Frontal cortex (tissue), 4 donors: ENCODE measurements around the gene UGT8. TPM values are rescaled to one million over a fixed set of nuclear protein-coding genes. Genes with fewer than 3 reads are reported as not detected.
"Not testable (repeated sequence)": the region's sequence is repeated elsewhere in the genome, so short reads cannot be mapped to it uniquely, and the experiment has no call there.

Experiments used
- DNase-seq, 2 donors: peaks; one replicate each; pipeline ENCODE4 v3.0.0; 2012; ENCODE audit warnings: low spot score in 2 of 2
- FAIRE-seq: peaks from 2 replicates; lab custom pipeline; 2012; peaks lifted over from hg19 to GRCh38; lab: Jason Lieb, UNC
- total RNA-seq: library from RNA; depleted of rRNA; stranded (reverse); fragments of >200 nt; gene quantifications from one replicate; pipeline ENCODE4 v1.2.3, GENCODE V29; 2014
- donor health status: control.
- donor health status: control.
- donor health status: control.

The UGT8 gene, protein sequence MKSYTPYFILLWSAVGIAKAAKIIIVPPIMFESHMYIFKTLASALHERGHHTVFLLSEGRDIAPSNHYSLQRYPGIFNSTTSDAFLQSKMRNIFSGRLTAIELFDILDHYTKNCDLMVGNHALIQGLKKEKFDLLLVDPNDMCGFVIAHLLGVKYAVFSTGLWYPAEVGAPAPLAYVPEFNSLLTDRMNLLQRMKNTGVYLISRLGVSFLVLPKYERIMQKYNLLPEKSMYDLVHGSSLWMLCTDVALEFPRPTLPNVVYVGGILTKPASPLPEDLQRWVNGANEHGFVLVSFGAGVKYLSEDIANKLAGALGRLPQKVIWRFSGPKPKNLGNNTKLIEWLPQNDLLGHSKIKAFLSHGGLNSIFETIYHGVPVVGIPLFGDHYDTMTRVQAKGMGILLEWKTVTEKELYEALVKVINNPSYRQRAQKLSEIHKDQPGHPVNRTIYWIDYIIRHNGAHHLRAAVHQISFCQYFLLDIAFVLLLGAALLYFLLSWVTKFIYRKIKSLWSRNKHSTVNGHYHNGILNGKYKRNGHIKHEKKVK
- total RNA-seq, result 4.5 TPM

DNA sequence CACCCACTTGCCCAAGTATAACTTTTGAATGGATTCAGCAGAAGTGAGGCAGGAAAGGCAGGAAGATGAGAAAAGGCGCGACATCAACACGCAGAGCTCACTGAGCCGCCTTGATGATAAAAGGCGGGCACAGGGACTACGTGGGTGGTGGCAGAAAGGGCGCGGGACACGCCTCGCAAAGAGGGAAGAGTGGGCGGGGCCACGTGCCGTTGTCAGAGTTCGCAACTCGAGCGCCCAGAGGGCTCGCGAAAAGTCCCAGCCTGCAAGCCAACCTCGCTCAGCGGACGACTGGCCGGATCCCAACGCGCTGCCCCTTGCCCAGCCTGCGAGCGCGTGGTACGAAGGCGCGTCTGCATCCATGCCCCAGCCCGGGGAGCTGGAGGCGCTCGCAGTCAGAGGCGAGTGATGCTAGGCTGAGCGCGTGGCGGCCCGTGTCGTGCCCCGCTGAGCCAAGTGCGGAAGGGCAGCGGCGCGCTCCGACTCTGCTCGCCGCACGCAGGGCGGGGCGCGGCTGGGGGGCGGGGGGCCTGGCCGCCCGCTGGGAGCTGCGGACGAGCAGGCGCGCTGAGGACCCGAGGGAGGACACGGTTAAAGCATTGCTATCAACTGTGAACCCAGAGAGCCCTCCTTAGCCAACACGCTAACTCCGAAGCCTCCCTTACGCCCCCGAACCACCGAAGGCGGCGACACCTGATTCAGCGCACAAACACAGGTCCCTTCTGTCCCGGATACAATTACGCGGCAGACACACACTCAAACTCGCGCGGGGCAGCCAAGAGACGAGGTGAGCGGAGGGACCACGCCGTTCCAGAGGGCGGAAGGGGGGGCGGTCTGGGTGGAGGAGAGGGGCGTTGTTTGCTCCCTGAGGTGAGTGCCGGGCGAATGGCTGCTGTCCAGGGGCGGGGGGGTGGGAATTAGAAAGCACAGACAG lies at the start of gene UGT8:
Gene UGT8 (plus strand): TSS at position 617 of the 931 bp plus-strand sequence. CDS start 24,074 bp downstream, outside the sequence.
- peak; percentile 41 to 51 for DNase-seq
- no peak for FAIRE-seq

DNA sequence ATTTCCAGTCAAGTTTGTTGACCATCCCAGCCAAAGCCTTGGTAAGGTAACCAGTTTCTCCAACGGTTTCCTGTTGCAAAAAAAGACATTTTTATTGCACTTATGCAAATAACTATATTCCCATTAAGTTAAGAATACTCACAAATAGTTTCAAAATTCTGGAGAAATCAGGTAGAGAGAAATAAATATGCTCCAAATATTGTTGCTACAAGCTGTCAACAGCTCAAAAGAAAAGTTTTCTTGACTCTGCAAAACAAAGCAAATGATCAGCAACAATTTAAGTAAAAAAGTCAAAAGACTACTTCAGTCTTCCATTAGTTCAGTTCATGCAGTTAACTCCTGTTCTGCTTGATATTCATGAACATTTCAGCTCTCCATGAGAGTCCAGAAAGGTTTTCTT lies 49.0 kb upstream of the UGT8 start:
- DNase-seq, result no peak
- FAIRE-seq, result no peak

DNA sequence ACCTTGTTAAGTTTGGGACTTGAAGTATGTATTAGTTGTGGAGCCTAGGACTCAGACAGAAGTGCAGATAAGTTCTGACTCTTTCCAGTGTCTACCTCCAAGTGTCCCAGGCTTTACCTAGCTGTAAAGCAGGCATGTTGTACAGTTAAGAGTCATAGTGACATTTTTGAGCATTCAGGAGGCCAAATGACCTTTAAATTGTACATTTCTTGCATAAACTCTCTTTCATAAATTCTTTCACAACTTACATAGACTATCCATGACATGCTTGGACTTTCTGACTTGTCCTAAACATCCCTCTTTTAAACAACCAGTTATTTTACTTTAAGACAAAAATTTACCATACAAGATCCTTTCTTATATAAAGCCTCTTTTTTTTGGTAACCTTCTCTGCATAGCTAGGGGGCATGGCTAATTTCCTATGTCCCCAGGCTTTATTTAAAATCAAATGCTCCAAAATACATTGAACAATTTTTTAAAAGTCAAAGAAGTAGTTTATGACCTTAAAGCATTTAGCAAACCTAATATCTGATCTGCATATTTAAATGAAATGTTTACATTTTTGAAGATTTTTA lies 40.1 kb upstream of the UGT8 start:
- no peak for DNase-seq
- FAIRE-seq, result no peak

DNA sequence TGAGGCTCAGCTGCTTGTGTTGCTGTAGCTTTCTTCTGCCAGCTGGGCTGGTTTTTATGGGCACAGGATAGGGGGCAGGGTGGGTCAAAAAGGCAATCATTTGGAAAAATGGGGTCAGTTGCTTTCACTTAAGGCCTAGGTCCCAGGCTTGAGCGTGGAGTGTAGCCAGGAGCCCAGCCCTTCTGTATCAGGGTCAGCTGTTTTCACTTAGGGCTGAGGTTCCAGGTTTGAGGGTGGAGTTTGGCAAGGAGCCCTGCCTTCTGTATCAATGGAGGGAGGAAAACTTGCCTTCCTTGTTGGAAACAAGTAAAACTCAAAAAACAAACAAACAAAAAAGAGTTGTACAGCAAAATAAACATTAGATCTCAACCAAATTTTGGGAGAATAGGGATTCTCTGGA lies 37.0 kb upstream of the UGT8 start:
- no peak for DNase-seq
- FAIRE-seq, result no peak

DNA sequence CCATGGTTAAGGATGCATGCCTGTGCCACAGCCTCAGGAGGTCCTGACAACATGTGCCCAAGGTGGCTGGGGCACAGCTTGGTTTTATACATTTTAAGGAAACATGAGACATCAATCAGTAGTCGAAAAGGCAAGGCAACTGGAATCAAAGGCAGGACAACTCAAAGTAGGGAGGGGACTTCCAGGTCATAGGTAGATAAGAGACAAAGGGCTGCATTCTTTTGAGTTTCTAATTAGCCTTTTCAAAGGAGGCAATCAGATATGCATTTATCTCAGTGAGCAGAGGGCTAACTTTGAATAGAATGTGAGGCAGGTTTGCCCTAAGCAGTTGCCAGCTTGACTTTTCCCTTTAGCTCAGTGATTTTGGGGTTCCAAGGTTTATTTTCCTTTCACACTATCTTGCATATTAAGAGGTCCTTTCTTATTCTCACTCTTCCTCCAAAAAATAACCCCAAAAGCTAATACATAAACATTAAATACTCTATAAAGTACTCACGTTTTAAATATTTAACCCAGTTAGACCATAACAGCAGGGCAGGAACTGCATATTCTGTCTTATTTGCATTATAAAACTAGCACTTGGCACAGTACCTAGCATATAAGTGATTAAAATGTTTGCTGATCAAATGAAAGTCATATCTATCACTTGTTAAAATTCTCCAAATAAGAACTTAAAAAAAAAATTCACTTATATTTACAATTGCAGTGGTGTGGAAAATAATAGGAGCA lies 36.3 kb upstream of the UGT8 start:
- FAIRE-seq (no peak), DNase-seq (no peak)

DNA sequence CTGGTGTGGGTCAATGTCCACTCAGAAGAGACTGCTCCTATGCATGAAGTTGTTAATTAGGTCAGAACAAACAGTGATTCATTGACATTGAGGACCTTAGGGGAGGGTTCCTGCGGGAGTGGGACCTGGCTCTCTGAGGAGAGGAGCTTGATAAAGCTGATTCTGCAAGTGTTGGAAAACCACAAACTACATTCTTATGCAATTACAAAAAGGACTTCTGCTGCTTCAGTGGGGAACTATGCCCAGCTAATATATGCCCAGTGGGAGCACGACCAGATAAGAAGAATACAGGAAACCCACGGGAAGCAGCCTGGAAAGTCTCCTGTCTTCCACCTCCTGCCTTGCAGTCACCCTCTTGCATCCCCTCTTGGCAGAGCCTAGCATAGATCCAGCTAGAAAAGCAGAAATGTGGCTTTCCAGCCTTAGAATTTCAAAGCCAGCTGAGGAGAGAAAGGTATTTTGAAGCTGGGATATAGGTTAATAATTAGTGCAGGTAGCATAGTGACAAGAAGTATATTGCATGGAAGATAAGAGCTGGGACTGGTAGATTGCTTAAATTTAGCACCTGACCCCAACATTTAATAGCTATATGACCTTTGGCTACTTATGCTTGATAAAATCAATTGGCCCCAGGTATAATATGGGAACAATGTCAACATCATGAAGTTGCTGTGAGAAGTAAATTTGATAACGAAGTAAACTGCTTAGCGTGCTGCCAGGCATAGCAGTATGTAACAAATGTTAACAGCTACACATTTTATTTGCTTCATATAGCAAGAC lies 34.9 kb upstream of the UGT8 start:
- DNase-seq, result no peak
- no peak for FAIRE-seq

DNA sequence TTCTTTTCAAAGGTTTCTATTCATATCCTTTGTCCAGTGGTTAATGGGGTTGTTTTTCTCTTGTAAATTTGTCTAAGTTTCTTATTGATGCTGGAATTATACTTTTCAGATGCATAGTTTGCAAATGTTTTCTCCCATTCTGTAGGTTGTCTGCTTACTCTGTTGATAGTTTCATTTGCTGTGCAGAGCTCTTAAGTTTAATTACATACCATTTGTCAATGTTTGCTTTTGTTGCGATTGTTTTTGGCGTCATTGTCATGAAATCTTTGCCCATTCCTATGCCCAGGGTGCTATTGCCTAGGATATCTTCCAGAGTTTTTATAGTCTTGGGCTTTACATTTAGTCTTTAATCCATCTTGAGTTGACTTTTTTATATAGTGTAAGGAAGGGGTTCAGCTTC lies 21.2 kb upstream of the UGT8 start:
- no peak for FAIRE-seq
- DNase-seq, result no peak

DNA sequence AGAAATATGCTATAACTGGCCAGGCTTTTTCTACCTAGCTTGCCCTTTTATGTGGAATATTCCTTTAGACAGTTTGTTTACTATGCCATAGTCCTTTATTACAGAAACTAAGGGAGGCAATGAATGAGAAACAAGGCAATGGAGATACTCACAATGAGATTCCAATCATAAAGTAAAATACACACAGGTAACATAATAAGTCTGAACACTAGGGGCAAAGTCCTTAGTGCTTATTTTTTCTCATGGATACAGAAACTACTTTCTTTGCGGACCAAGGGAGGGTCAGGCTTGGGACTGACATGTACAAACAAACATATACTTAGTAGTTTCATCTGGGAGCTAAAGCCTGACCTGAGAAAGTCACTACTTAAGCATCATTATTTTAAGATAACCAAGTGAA lies 16.0 kb upstream of the UGT8 start:
- FAIRE-seq, result no peak

DNA sequence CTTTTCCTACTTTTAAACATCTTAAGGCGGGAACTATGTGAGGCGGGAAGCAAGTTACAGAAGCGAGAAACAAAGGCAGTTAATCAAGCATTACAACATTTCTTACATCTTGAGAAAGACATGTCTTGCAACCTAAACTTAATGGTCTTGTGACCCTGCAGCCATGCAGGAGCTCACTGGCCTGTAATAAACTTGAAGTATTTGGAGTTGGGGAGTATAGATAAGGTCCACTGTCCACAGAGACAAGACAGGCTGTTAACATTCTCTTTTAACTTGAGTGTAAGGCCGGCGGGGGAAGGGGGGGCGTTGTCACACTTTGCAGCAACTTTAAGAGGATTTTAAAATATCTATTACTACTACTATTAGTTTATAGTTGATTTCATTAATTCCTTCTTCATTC lies 10.3 kb upstream of the UGT8 start:
- DNase-seq, result no peak
- no peak for FAIRE-seq

More for the DNA sequence above, 16.0 kb upstream of the UGT8 start:
- DNase-seq, result no peak

DNA sequence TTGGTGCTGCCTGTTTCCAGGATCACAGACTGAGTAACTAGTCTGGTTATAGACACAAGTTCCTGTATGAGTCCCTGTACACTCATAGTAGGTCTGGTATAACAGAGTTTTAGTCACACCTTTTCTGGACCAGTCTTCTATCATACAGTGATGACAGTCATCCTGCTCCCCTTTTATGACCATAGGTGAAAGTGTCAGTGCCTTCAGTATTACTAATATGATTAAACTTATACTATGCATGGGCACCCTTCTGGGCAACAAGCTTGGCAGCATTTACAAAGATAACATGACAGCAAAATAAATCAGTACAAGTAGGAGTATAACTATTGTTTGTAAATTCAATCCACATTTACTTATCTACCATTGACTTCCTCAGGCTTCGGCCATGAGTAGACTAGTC lies 8.2 kb upstream of the UGT8 start:
- not testable (repeated sequence) for DNase-seq, FAIRE-seq

DNA sequence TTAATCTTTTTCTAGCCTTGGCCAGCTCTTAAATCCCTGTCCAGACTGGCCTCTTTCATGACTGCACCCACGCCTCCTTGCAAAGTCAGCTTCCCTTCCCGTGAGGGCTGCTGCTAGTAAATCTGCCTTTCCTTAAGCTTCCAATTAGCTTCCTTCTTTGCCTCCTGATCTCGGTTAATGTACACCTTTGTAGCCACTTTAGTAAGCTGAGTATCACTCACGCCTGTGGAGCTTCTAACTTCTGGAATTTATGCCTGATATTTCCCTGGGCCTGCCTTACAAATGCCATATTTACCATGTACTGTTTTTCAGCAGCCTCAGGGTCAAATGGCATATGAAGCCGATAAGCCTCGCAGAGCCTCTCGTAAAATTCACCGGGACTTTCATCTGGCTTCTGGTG lies 5.1 kb upstream of the UGT8 start:
- FAIRE-seq, result no peak
- DNase-seq, result no peak

DNA sequence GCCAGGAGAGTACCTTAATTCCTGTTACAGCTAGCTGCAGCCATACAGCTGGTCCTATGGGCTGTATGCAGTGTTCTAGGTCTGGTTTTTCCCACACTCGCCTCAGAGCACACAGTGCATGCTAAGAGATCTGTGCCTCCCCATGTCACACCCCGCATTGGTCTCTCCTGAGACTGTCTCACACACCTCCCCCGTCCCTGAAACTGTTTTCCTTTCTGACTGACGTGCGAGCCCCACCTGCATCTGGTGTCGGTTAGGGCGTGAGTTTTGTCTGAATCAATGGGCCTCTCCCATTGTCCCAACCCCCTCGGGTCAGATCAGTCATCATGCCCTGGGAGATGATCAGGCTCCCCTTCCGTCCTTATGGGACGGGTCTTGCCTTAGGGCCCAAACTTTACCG lies 3.4 kb upstream of the UGT8 start:
- DNase-seq, result no peak
- no peak for FAIRE-seq

DNA sequence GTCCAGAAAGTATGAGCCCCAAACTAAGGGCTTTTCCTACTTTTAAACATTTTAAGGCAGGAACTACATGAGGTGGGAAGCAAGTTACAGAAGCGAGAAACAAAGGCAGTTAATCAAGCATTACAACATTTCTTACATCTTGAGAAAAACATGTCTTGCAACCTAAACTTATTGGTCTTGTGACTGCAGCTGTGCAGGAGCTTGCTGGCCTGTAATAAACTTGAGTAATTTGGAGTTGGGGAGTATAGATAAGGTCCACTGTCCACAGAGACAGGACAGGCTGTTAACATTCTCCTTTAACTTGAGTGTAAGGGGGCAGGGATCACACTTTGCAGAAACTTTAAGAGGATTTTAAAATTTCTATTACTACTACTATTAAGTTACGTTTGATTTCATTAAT lies 2.7 kb upstream of the UGT8 start:
- no peak for FAIRE-seq
- DNase-seq, result no peak

DNA sequence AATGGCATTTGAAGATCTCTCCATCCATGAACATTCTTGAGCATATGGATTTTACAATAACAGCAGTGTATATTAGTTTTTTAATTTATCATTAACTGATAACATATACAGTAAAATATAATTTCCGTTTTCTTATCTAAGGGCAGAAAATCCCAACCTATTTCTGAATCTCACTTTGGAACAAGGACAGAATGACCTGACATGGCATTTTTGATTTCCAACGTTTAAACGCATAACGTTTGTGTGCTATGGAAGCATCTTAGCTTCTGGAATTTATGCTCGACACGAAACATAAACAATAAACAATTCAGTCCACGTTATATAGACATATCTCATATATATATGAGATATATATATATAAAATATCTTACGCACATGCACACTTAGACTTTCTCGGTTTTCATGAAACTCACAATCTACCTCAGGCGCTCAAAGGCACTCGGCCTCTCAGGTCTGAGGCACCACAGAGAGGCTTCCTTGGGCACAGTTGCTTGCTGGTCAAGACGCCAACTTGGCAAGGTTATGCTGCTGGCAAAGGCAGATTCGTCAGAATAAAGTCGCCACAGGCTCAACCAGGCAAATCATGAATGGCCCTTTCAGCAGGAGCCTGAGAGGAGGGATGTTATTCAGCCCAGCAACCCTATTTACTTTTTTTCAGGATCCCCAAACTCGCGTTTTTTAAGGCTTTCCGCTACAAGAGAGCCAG lies 1.0 kb upstream of the UGT8 start:
- DNase-seq (peak in 1 of 2 donors; percentile 41), FAIRE-seq (no peak)

DNA sequence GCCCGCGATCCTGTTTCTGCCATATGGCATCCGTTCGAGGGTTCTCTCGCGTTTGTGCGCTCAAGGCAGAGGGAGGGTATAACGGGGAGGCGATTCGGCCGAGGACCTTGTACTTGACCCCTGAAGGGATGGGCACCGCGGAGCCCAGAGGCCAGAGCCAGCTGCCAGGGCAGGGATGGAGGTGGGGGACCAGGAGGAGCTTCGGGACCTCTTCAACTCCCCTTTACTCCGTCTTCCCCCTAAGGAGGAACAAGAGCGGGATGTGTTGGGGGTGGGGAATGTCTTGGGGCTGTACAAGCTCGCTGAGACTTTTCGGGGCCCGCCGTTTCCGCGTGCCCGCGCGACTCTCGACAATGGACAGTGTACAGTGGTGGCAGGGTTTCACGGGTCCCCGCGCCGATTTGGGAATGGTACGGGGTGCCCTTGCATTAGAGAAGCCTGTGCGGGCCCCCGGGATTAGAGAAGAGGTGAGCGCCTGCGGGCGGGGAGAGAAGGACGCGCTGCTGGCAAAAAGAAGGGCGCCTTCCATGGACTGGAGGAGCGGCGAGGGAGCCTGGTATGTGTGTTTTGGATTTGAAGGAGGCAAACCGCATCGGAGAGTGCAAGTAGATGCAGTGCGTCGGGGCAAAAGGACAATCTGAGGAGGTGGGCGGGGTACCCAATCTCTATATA lies 760 bp downstream of the UGT8 start:
- FAIRE-seq (no peak), DNase-seq (no peak)

DNA sequence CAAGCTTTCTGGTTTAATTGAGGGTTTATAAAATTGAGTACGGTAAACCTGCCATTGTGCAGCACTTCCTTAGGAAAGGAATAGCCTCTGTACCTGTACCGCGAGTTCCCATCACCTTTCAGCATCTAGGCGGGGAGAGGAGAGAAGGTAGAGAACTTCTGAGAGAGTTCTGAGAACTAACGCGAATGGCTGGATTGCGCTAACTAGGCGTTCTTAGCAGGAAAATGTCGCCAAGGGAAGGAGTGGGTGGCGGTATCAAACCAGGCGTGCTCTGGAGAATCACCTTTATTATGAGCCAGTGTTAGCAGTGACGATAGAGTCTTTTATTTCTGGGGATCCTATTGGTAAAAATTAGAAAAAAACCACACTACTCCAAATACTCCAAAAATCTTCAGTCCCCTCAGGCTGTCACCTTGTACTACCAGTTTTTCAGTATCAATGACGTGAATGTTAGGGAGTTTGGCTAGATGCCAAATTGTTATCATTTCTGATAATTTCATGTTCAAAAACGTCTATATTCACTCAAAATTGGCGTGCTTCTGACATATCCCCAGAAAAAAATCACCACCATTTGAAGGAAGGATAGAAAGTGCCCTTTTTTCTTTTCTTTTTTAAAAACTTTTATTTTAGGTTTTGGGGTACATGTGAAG lies 1.4 kb downstream of the UGT8 start:
- DNase-seq (no peak), FAIRE-seq (no peak)

DNA sequence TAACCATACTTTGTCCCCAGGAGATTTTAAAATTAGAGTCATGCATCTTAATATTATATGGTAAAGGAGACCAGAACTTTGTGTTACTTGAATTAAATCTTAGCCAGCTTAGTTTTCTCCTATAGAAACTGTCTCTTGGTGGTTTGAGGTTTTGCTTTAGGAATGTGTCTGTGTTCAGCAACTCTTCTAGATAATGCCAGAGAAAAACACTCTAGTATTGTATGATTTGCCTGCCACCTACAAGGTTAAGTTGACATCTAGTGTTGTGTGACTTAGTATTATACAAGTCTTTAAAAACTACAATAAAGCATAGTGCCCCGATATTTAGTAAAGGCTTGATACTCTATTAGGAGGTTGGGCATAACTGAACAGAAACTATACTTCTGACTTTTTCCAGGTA lies 2.1 kb downstream of the UGT8 start:
- no peak for DNase-seq
- no peak for FAIRE-seq
